Measurements from ENCODE around the gene RBM8A.

RBM8A gene

DNA sequence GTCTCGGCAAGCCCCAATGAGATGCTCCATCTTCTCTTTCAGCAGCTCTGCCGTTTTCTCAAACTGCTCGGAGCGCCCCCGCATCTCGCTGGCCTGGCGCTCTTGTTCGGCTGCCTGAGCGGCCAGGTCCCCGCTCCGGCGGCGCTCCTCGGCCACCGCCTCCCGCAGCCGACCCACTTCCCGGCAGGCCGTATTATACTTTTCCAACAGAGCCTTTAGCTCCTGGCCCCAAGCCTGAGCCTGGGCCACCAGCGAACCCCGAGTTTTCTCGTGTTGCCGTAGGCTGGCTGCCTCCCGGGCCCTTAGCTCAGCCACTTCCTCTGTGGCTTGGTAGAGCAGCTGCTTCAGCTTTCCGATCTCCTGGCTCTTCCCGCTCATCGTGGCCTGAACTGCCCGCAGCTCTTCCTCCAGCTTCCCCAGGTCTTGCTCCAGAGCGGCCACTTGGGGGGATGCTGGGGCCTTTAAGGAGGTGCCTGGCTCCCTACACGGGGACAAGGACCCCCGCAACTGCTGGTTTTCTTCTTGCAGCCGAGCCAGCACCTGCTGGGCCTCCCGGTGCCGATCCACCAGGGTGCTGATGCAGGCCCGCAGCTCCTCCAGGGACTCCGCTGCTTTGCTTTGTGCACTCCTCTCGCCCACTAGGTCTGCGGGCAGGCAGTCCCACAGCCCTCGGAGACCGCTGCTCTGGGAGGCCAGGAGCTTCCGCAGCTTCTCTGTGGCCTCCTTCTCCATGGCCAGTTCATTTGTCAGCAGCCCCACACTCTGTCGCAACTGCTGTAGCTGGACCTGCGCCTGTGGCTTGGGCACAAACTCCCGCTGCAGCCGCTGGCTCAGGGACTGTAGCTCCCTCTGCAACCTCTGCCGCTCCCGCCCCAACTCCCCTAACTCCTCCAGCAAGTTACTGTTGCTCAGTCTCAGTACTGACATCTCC is 55.0 kb downstream of the RBM8A start:
- DNase-seq = no peak
